ENCODE measurements around the gene NFIC.

- no peak for TF ChIP-seq CTCF (IDR thresholded peaks at IDR 0.05; ENCODE audit: insufficient read depth, low read depth, low read length)
- no peak for TF ChIP-seq EZH2 (IDR thresholded peaks at IDR 0.05; ENCODE audit: insufficient read depth, low read length)
Measured at GRCh38 chr19:3451451-3451866, 85.1 kb downstream of the NFIC start.

Measured in astrocyte (in vitro differentiated cells and primary cell).